Keratinocyte (primary cell): ENCODE results near the gene AJAP1. TPM values are rescaled to one million over a fixed set of nuclear protein-coding genes. Genes with fewer than 3 reads are reported as not detected.

ENCODE experiments used
- DNase-seq: peaks from one replicate; pipeline ENCODE4 v3.0.0-alpha.2; 2011; ENCODE audit warnings: low read depth, missing footprints, low spot score
- FAIRE-seq: peaks from 2 replicates; lab custom pipeline; 2011; peaks lifted over from hg19 to GRCh38; lab: Jason Lieb, UNC
- H2AFZ ChIP-seq: 2 replicates; pipeline ENCODE4 v1.6.0; 2012; ENCODE audit warnings: low read length, control low read depth, inconsistent platforms; ENCODE audit not compliant: control insufficient read depth
- H3K27ac ChIP-seq: 2 replicates; pipeline ENCODE4 v1.5.1; 2011; ENCODE audit warnings: low read length; ENCODE audit not compliant: control insufficient read depth, insufficient read depth
- H3K27me3 ChIP-seq: 3 replicates; pipeline ENCODE4 v1.6.0; 2011; ENCODE audit warnings: low read length; ENCODE audit not compliant: control insufficient read depth, insufficient read depth; ENCODE audit errors: extremely low read depth
- H3K36me3 ChIP-seq, 2 experiments: 2 replicates in 1 of 2; 3 replicates in 1 of 2; pipeline ENCODE4 v1.5.1; 2011; ENCODE audit warnings: low read length in 2 of 2, mild to moderate bottlenecking in 1 of 2; ENCODE audit not compliant: control insufficient read depth in 2 of 2, insufficient read depth in 2 of 2; ENCODE audit errors: extremely low read depth in 1 of 2
- H3K4me1 ChIP-seq: 3 replicates; pipeline ENCODE4 v1.5.1; 2011; ENCODE audit warnings: low read length; ENCODE audit not compliant: control insufficient read depth, insufficient read depth; ENCODE audit errors: extremely low read depth
- H3K4me2 ChIP-seq: 3 replicates; pipeline ENCODE4 v1.6.0; 2011; ENCODE audit warnings: low read depth, low read length; ENCODE audit not compliant: control insufficient read depth, insufficient read depth; ENCODE audit errors: extremely low read depth
- H3K4me3 ChIP-seq, 3 experiments: fragments of 200-600 bp in 1 of 3; sonication (generic) in 1 of 3; 2 replicates in 2 of 3; 3 replicates in 1 of 3; pipeline ENCODE4 v1.5.1; 2011 to 2016; ENCODE audit warnings: low read length in 3 of 3, mild to moderate bottlenecking in 3 of 3, control low read depth in 2 of 3, inconsistent platforms in 1 of 3, low read depth in 1 of 3, mixed read lengths in 1 of 3, mixed run types in 1 of 3, moderate library complexity in 1 of 3; ENCODE audit not compliant: control insufficient read depth in 2 of 3, insufficient read depth in 2 of 3; ENCODE audit errors: extremely low read depth in 1 of 3
- H3K79me2 ChIP-seq: 2 replicates; pipeline ENCODE4 v1.6.0; 2012; ENCODE audit warnings: low read length; ENCODE audit not compliant: control insufficient read depth, insufficient read depth
- H3K9ac ChIP-seq: 3 replicates; pipeline ENCODE4 v1.6.0; 2011; ENCODE audit warnings: low read length; ENCODE audit not compliant: control insufficient read depth, insufficient read depth; ENCODE audit errors: extremely low read depth
- H3K9me1 ChIP-seq: 3 replicates; pipeline ENCODE4 v1.6.0; 2011; ENCODE audit warnings: low read length; ENCODE audit not compliant: control insufficient read depth, insufficient read depth; ENCODE audit errors: extremely low read depth
- H3K9me3 ChIP-seq: 2 replicates; pipeline ENCODE4 v1.5.1; 2012; ENCODE audit warnings: low read depth, low read length; ENCODE audit not compliant: control insufficient read depth
- H4K20me1 ChIP-seq: 3 replicates; pipeline ENCODE4 v1.6.0; 2011; ENCODE audit warnings: low read length; ENCODE audit not compliant: control insufficient read depth, insufficient read depth; ENCODE audit errors: extremely low read depth
- CTCF ChIP-seq, 3 experiments: IDR thresholded peaks in 1 of 3; conservative IDR thresholded peaks in 1 of 3; optimal IDR thresholded peaks in 1 of 3; 2 replicates in 2 of 3; 3 replicates in 1 of 3; pipeline versions ENCODE3 to v1.5.1; 2011; ENCODE audit warnings: low read length in 3 of 3, mild to moderate bottlenecking in 3 of 3, moderate library complexity in 2 of 3, control low read depth in 1 of 3, inconsistent platforms in 1 of 3; ENCODE audit not compliant: insufficient read depth in 2 of 3; ENCODE audit errors: extremely low read depth in 1 of 3
- EZH2 ChIP-seq: IDR thresholded peaks from one replicate; pipeline ENCODE4 v1.6.1; 2012; ENCODE audit warnings: inconsistent platforms, mild to moderate bottlenecking, low read length, moderate library complexity
- dilution Hi-C: fragments of 300-500 bp; cut with MboI; formaldehyde crosslinking; loops from one replicate; pipeline ENCODE4 v1.7.0; 2020; ENCODE audit warnings: low sequenced_read_pairs; ENCODE audit not compliant: extremely low pct_ligation_motif_present
- polyA plus RNA-seq, 5 experiments: library from polyadenylated mRNA; depleted of rRNA in 3 of 5; stranded (reverse) in 3 of 5; stranded (forward) in 1 of 5; unstranded in 1 of 5; fragments of >200 nt; gene quantifications; 1 replicate in 1 of 5; 2 replicates in 3 of 5; 3 replicates in 1 of 5; pipeline versions ENCODE4 v1.2.1 to v1.2.3, GENCODE V29; 2011 to 2012; ENCODE audit warnings: missing spikeins in 2 of 5, low read depth in 1 of 5, low replicate concordance in 1 of 5

The AJAP1 gene
- polyA plus RNA-seq, 1 donor (not counting 4 experiments of a cell fraction or from before 2014, with no cell fraction given): 2.2 TPM

GRCh38 chr1:4741876-4742423, 87.5 kb downstream of the AJAP1 start:
- Histone ChIP-seq H3K4me1 (peaks cover 5% of the 10 kb centered on the region), H2AFZ (no peak overlapping the region), H3K79me2 (no peaks in the 10 kb centered on the region), H3K9me1 (no peaks in the 10 kb centered on the region), H4K20me1 (no peaks in the 10 kb centered on the region), H3K9ac (no peak overlapping the region), H3K4me2 (no peak overlapping the region), H3K9me3 (no peaks in the 10 kb centered on the region), H3K27me3 (no peaks in the 10 kb centered on the region), H3K36me3 (no peaks in the 10 kb centered on the region), H3K27ac (no peak overlapping the region), H3K4me3 (no peak overlapping the region)
- DNase-seq (no peak), FAIRE-seq (no peak)
- TF ChIP-seq CTCF (optimal IDR thresholded peaks at IDR 0.05 in 1 of 3, IDR thresholded peaks at IDR 0.05 in 1 of 3, conservative IDR thresholded peaks at IDR 0.05 in 1 of 3; ENCODE audit: extremely low read depth in 1 of 3, insufficient read depth in 2 of 3, low read length in 3 of 3) (no peak), EZH2 (no peak)
- dilution Hi-C loops: no loop called here

- FAIRE-seq: no peak
- Histone ChIP-seq H3K9me3 (no peaks in the 10 kb centered on the region), H3K79me2 (no peaks in the 10 kb centered on the region), H3K4me1 (peaks cover 5% of the 10 kb centered on the region), H2AFZ (no peak overlapping the region), H3K27me3 (no peaks in the 10 kb centered on the region), H3K36me3 (no peaks in the 10 kb centered on the region), H3K9me1 (no peaks in the 10 kb centered on the region), H3K9ac (no peak overlapping the region), H3K4me3 (no peak overlapping the region), H3K27ac (no peak overlapping the region), H3K4me2 (no peak overlapping the region), H4K20me1 (no peaks in the 10 kb centered on the region)
- TF ChIP-seq CTCF (optimal IDR thresholded peaks at IDR 0.05 in 1 of 3, IDR thresholded peaks at IDR 0.05 in 1 of 3, conservative IDR thresholded peaks at IDR 0.05 in 1 of 3; ENCODE audit: extremely low read depth in 1 of 3, insufficient read depth in 2 of 3, low read length in 3 of 3) (no peak), EZH2 (no peak)
- no peak for DNase-seq
- dilution Hi-C loops: no loop called here
These were observed 89.8 kb downstream of the AJAP1 start for GRCh38 chr1:4743978-4744750.
